ENCODE data around the gene ADAMTS2.

ADAMTS2 gene

GRCh38 chr5:179177711-179178575 lies 167.3 kb downstream of the ADAMTS2 start:
- Histone ChIP-seq H3K27me3 (ENCODE audit: insufficient read depth, poor library complexity, severe bottlenecking) (no peaks in the 10 kb centered on the region), H3K4me1 (ENCODE audit: insufficient read depth, poor library complexity, severe bottlenecking) (no peaks in the 10 kb centered on the region), H3K4me3 (ENCODE audit: severe bottlenecking) (no peak overlapping the region), H3K9me3 (ENCODE audit: severe bottlenecking) (peaks cover 8% of the 10 kb centered on the region), H3K36me3 (ENCODE audit: low read depth) (no peaks in the 10 kb centered on the region), H3K27ac (ENCODE audit: poor library complexity, severe bottlenecking) (no peak overlapping the region)
- peak; percentile 34 for DNase-seq (ENCODE audit: low spot score)
- TF ChIP-seq CTCF (IDR thresholded peaks at IDR 0.05; ENCODE audit: poor library complexity, severe bottlenecking) = no peak
- ATAC-seq (ENCODE audit: low read depth) = no peak

GRCh38 chr5:179176571-179177230 lies 168.6 kb downstream of the ADAMTS2 start:
- no peak for TF ChIP-seq CTCF (IDR thresholded peaks at IDR 0.05; ENCODE audit: poor library complexity, severe bottlenecking)
- H3K36me3 ChIP-seq (ENCODE audit: low read depth) = no peaks in the 10 kb centered on the region
- DNase-seq (ENCODE audit: low spot score) = peak; percentile 50

GRCh38 chr5:179176166-179176565 lies 169.1 kb downstream of the ADAMTS2 start:
- no peak for ATAC-seq (ENCODE audit: low read depth)
- no peak overlapping the region for H3K4me3 ChIP-seq (ENCODE audit: severe bottlenecking)
- no peak for TF ChIP-seq CTCF (IDR thresholded peaks at IDR 0.05; ENCODE audit: poor library complexity, severe bottlenecking)
- H3K27me3 ChIP-seq (ENCODE audit: insufficient read depth, poor library complexity, severe bottlenecking) = no peaks in the 10 kb centered on the region
- H3K36me3 ChIP-seq (ENCODE audit: low read depth) = no peaks in the 10 kb centered on the region
- peaks cover 8% of the 10 kb centered on the region for H3K9me3 ChIP-seq (ENCODE audit: severe bottlenecking)
- no peaks in the 10 kb centered on the region for H3K4me1 ChIP-seq (ENCODE audit: insufficient read depth, poor library complexity, severe bottlenecking)
- DNase-seq (ENCODE audit: low spot score) = peak; percentile 37
- no peak overlapping the region for H3K27ac ChIP-seq (ENCODE audit: poor library complexity, severe bottlenecking)

More at GRCh38 chr5:179176571-179177230, 168.6 kb downstream of the ADAMTS2 start:
- Histone ChIP-seq H3K9me3 (ENCODE audit: severe bottlenecking) (peaks cover 8% of the 10 kb centered on the region), H3K4me3 (ENCODE audit: severe bottlenecking) (no peak overlapping the region), H3K27ac (ENCODE audit: poor library complexity, severe bottlenecking) (no peak overlapping the region), H3K4me1 (ENCODE audit: insufficient read depth, poor library complexity, severe bottlenecking) (no peaks in the 10 kb centered on the region), H3K27me3 (ENCODE audit: insufficient read depth, poor library complexity, severe bottlenecking) (no peaks in the 10 kb centered on the region)
- no peak for ATAC-seq (ENCODE audit: low read depth)

GRCh38 chr5:179171816-179172745 lies 173.2 kb downstream of the ADAMTS2 start:
- TF ChIP-seq CTCF (IDR thresholded peaks at IDR 0.05; ENCODE audit: poor library complexity, severe bottlenecking) = no peak
- H3K9me3 ChIP-seq (ENCODE audit: severe bottlenecking) = no peaks in the 10 kb centered on the region
- DNase-seq (ENCODE audit: low spot score) (no peak), ATAC-seq (ENCODE audit: low read depth) (no peak)
- no peaks in the 10 kb centered on the region for H3K36me3 ChIP-seq (ENCODE audit: low read depth)
- H3K4me1 ChIP-seq (ENCODE audit: insufficient read depth, poor library complexity, severe bottlenecking) = no peaks in the 10 kb centered on the region
- no peak overlapping the region for H3K27ac ChIP-seq (ENCODE audit: poor library complexity, severe bottlenecking)
- H3K27me3 ChIP-seq (ENCODE audit: insufficient read depth, poor library complexity, severe bottlenecking) = no peaks in the 10 kb centered on the region
- no peak overlapping the region for H3K4me3 ChIP-seq (ENCODE audit: severe bottlenecking)

All from RWPE2 (cell line).